HepG2 (cell line): ENCODE data around the gene EEF1AKMT4. TPM values are rescaled to one million over a fixed set of nuclear protein-coding genes. Genes with fewer than 3 reads are reported as not detected.
A peak's percentile ranks its signal among the peaks of the same experiment; 100 is the strongest.

Experiments used
- ATAC-seq: fragments of 200-7000 bp; cut with Tn5 transposase; 3 replicates; pipeline ENCODE4 v1.9.1; 2020; ENCODE audit warnings: mild to moderate bottlenecking, moderate library complexity
- BruUV-seq: library from RNA; stranded (reverse); fragments of 400-500 nt; replicated peaks from 2 replicates; lab custom pipeline; 2021; lab: Mats Ljungman, UMichigan
- CTCF ChIA-PET: fragments of 300-600 bp; formaldehyde crosslinking; extraction: SDS; loops from one replicate; lab custom pipeline; 2021; ENCODE audit warnings: low total read pairs, inconsistent platforms, low intra/inter-chr PET ratio; lab: Yijun Ruan, JAX
- POLR2A ChIA-PET: fragments of 350-600 bp; sonication (Branson Sonifier 250); formaldehyde crosslinking; loops from one replicate; lab custom pipeline; 2020; ENCODE audit warnings: antibody characterized with exemption, inconsistent platforms; lab: Yijun Ruan, JAX
- DNase-seq: peaks from one replicate; pipeline ENCODE4 v3.0.0-alpha.2; 2015; ENCODE audit warnings: low spot score
- FAIRE-seq: peaks from 3 replicates; lab custom pipeline; 2011; peaks lifted over from hg19 to GRCh38; lab: Jason Lieb, UNC
- H2AFZ ChIP-seq: one replicate; pipeline ENCODE4 v1.6.1; 2011; ENCODE audit warnings: low read length, inconsistent platforms
- H3K27ac ChIP-seq: fragments of 300-600 bp; 3 replicates; pipeline ENCODE4 v1.8.0; 2011; ENCODE audit warnings: mixed run types, mild to moderate bottlenecking, mixed read lengths, low read length, inconsistent platforms; ENCODE audit not compliant: insufficient read depth; ENCODE audit errors: extremely low read length
- H3K27me3 ChIP-seq, 2 experiments: fragments of 200-600 bp in 1 of 2; 2 replicates in 1 of 2; 3 replicates in 1 of 2; pipeline versions ENCODE4 v1.6.0 to v1.8.0; 2011; ENCODE audit warnings: low read length in 2 of 2, mild to moderate bottlenecking in 2 of 2, moderate library complexity in 2 of 2, inconsistent platforms in 1 of 2; ENCODE audit not compliant: insufficient read depth in 2 of 2, control insufficient read depth in 1 of 2
- H3K36me3 ChIP-seq, 2 experiments: fragments of 200-600 bp in 1 of 2; replicated peaks in 1 of 2; 2 replicates in 1 of 2; 3 replicates in 1 of 2; pipeline versions ENCODE4 v1.5.1 to v1.8.0; 2011; ENCODE audit warnings: low read length in 2 of 2, inconsistent platforms in 1 of 2; ENCODE audit not compliant: insufficient read depth in 2 of 2, control insufficient read depth in 1 of 2
- H3K4me1 ChIP-seq: 2 replicates; pipeline ENCODE4 v1.5.1; 2012; ENCODE audit warnings: low read length, inconsistent platforms; ENCODE audit not compliant: insufficient read depth
- H3K4me2 ChIP-seq: 2 replicates; pipeline ENCODE4 v1.6.0; 2011; ENCODE audit warnings: low read depth, low read length, inconsistent platforms
- H3K4me3 ChIP-seq, 3 experiments: fragments of 200-600 bp in 1 of 3; sonication (generic), shearing (Covaris generic) in 1 of 3; replicated peaks in 1 of 3; 2 replicates each; pipeline ENCODE4 v1.5.1; 2011 to 2016; ENCODE audit warnings: low read length in 3 of 3, inconsistent platforms in 2 of 3, low read depth in 2 of 3, mild to moderate bottlenecking in 2 of 3, control low read depth in 1 of 3, mixed read lengths in 1 of 3; ENCODE audit not compliant: insufficient read depth in 1 of 3
- H3K79me2 ChIP-seq: one replicate; pipeline ENCODE4 v1.6.1; 2011; ENCODE audit warnings: low read length, inconsistent platforms; ENCODE audit not compliant: insufficient read depth
- H3K9ac ChIP-seq: 2 replicates; pipeline ENCODE4 v1.6.0; 2011; ENCODE audit warnings: mild to moderate bottlenecking, low read depth, low read length, inconsistent platforms; ENCODE audit not compliant: insufficient read depth
- H3K9me3 ChIP-seq: 2 replicates; pipeline ENCODE4 v1.5.1; 2012; ENCODE audit warnings: mild to moderate bottlenecking, low read length
- H4K20me1 ChIP-seq: 2 replicates; pipeline ENCODE4 v1.6.0; 2011; ENCODE audit warnings: inconsistent platforms, mild to moderate bottlenecking, low read length, moderate library complexity; ENCODE audit not compliant: insufficient read depth
- GTF3A ChIP-seq: sonication (generic); formaldehyde crosslinking; conservative IDR thresholded peaks from 2 replicates; pipeline ENCODE4 v1.4.0; 2020; ENCODE audit warnings: mild to moderate bottlenecking, missing genetic modification reagents
- MIER2 ChIP-seq: IDR thresholded peaks from 2 replicates; pipeline ENCODE4 v1.6.1; 2016; ENCODE audit warnings: missing biosample characterization, missing genetic modification reagents
- RAD21 ChIP-seq: fragments of 450-650 bp; formaldehyde crosslinking; IDR thresholded peaks from 2 replicates; pipeline ENCODE4 v1.5.0; 2020; ENCODE audit warnings: mild to moderate bottlenecking
- SMC3 ChIP-seq: IDR thresholded peaks from 2 replicates; pipeline ENCODE4 v1.6.1; 2011; ENCODE audit warnings: low read length, improper control_type of control experiment
- STAG1 ChIP-seq: sonication (generic); formaldehyde crosslinking; IDR thresholded peaks from 2 replicates; pipeline ENCODE4 v1.4.0; 2020; ENCODE audit warnings: missing genetic modification reagents
- ZNF33B ChIP-seq: sonication (generic); formaldehyde crosslinking; IDR thresholded peaks from 2 replicates; pipeline ENCODE4 v1.5.1; 2020; ENCODE audit warnings: mild to moderate bottlenecking, missing genetic modification reagents
- ZNF788 ChIP-seq: sonication (generic); formaldehyde crosslinking; IDR thresholded peaks from 2 replicates; pipeline ENCODE4 v1.5.0; 2020; ENCODE audit warnings: mild to moderate bottlenecking, missing genetic modification reagents, borderline replicate concordance
- WGBS: methylation state at CpG from one replicate; pipeline ENCODE4 v1.1.6; 2017; ENCODE audit warnings: low lambda C conversion rate; 5-methylcytosine and 5-hydroxymethylcytosine counted together
- in situ Hi-C: cut with HindIII; loops from 2 replicates; pipeline ENCODE4 v1.10.0; 2017; ENCODE audit warnings: low pct_unique_long_range_greater_than_20kb; ENCODE audit not compliant: extremely low pct_ligation_motif_present
- intact Hi-C: fragments of 100-400 bp; cut with micrococcal nuclease; formaldehyde crosslinking; loops from one replicate; pipeline ENCODE4 v1.10.0; 2022; ENCODE audit not compliant: unreplicated experiment
- polyA plus RNA-seq, 8 experiments: library from polyadenylated mRNA; depleted of rRNA in 3 of 8; stranded (reverse) in 7 of 8; unstranded in 1 of 8; fragments of >200 nt; fragmentation: Illumina TruSeq in 4 of 8; extraction: Trizol in 4 of 8; gene quantifications; 2 replicates each; pipeline versions ENCODE4 v1.2.1 to v1.2.3, GENCODE V29; 2011 to 2016; ENCODE audit warnings: low read depth in 4 of 8, missing spikeins in 1 of 8, mixed read lengths in 1 of 8; ENCODE audit not compliant: insufficient read depth in 1 of 8
- total RNA-seq, 5 experiments: library from RNA; depleted of rRNA; stranded (reverse); fragments of >200 nt; fragmentation: Illumina TruSeq; extraction: Trizol; gene quantifications; 2 replicates each; pipeline ENCODE4 v1.2.3, GENCODE V29; 2016; ENCODE audit warnings: low read depth in 1 of 5
- TF ChIP-seq, protein P1 (sequence below): sonication (generic); formaldehyde crosslinking; IDR thresholded peaks from 2 replicates; pipeline ENCODE4 v1.9.0; 2022; ENCODE audit warnings: missing genetic modification reagents, mild to moderate bottlenecking, borderline replicate concordance
- TF ChIP-seq, protein P2 (sequence below): sonication (generic); formaldehyde crosslinking; IDR thresholded peaks from 2 replicates; pipeline ENCODE4 v1.4.0; 2020; ENCODE audit warnings: missing genetic modification reagents
- TF ChIP-seq, protein P3 (sequence below): sonication (generic); formaldehyde crosslinking; IDR thresholded peaks from 2 replicates; pipeline ENCODE4 v1.5.0; 2020; ENCODE audit warnings: mild to moderate bottlenecking, missing genetic modification reagents, moderate library complexity

Gene EEF1AKMT4
- total and polyA plus RNA-seq, 2 of the 13 experiments (the other 11 are each of a cell fraction or from before 2014, with no cell fraction given) = 13.1 to 15.8 TPM

DNA sequence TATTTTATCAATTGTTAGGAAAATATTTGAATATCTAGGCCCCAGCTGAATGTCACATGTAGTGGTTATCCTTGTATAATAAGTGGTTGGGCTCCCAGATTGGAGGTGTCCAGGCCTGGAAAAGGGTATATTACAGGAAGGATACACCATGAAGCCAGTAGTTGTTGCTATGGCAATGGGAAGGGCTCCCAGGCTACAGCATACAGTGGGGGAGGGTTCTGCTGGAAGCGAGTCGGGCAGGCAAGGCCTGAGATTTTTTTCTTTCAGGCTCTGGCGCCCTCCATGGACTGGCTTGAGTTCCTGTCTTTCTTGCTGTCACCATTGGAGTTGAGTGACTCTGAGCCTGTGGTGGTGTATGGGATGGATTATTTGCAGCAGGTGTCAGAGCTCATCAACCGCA, 35.2 kb downstream of the EEF1AKMT4 start (continued):
- TF ChIP-seq GTF3A (CRISPR knock-in tag) (no peak), RAD21 (CRISPR knock-in tag) (peak; percentile 68)
- TF ChIP-seq, protein P1, sequence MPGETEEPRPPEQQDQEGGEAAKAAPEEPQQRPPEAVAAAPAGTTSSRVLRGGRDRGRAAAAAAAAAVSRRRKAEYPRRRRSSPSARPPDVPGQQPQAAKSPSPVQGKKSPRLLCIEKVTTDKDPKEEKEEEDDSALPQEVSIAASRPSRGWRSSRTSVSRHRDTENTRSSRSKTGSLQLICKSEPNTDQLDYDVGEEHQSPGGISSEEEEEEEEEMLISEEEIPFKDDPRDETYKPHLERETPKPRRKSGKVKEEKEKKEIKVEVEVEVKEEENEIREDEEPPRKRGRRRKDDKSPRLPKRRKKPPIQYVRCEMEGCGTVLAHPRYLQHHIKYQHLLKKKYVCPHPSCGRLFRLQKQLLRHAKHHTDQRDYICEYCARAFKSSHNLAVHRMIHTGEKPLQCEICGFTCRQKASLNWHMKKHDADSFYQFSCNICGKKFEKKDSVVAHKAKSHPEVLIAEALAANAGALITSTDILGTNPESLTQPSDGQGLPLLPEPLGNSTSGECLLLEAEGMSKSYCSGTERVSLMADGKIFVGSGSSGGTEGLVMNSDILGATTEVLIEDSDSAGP (CRISPR knock-in tag) = no peak

DNA sequence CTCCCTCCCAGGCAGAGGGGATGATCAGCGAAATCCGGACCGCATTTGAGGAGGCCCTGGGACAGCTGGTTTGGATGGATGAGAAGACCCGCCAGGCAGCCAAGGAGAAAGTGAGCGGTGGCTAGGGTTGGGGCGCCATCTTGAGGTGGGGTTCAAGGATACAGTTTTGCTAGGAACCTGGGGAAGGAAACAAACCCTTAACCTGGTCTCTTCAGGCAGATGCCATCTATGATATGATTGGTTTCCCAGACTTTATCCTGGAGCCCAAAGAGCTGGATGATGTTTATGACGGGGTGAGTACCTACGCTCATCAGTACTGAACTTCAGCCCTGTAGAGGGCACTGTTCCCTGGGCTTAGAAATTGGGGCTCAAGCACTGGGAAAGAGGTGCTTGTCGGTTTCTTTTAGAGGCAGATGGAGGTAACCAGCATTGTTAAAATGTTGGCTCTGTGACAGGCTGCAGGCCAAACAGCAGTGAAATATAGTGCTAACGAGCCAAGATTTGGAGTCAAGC, 40.0 kb downstream of the EEF1AKMT4 start:
- H3K79me2 ChIP-seq = no peaks in the 10 kb centered on the region
- no peak overlapping the region for H3K27ac ChIP-seq
- ATAC-seq (peak; percentile 34), FAIRE-seq (peak; percentile 57), DNase-seq (no peak)
- H3K9me3 ChIP-seq = no peaks in the 10 kb centered on the region
- no peak overlapping the region for H3K4me3 ChIP-seq
- in situ Hi-C loops = no loop called here
- no peak overlapping the region for H2AFZ ChIP-seq
- no peak overlapping the region for H3K9ac ChIP-seq
- CTCF ChIA-PET = interaction anchor here (1.0 to 1.6 kb wide), 2 partner anchors 62 to 144 kb away, joined by 3 read pairs; no protein-coding TSS in a partner anchor
- intact Hi-C loops = loop anchor here (1.0 to 10.0 kb wide), 3 partner anchors 39 to 392 kb away; partner anchors contain the start of gene VWA5B2
- 0 out of 2 replicates have a peak, but pooled peaks cover 3% of the 10 kb centered on the region for H4K20me1 ChIP-seq
- no peak overlapping the region for H3K4me2 ChIP-seq
- H3K27me3 ChIP-seq = peaks cover 3 to 24% of the 10 kb centered on the region in 2 experiments; a peak in 3 of 5 replicates
- peaks cover 44% of the 10 kb centered on the region for H3K4me1 ChIP-seq
- TF ChIP-seq STAG1 (CRISPR knock-in tag) (peak; percentile 70), RAD21 (CRISPR knock-in tag) (peak; percentile 74), ZNF33B (CRISPR knock-in tag) (no peak), ZNF788 (CRISPR knock-in tag) (no peak), MIER2 (0 out of 2 replicates have a peak, but pooled peaks have one; percentile 20), SMC3 (0 out of 2 replicates have a peak, but pooled peaks have one; percentile 3)
- TF ChIP-seq, protein P2, sequence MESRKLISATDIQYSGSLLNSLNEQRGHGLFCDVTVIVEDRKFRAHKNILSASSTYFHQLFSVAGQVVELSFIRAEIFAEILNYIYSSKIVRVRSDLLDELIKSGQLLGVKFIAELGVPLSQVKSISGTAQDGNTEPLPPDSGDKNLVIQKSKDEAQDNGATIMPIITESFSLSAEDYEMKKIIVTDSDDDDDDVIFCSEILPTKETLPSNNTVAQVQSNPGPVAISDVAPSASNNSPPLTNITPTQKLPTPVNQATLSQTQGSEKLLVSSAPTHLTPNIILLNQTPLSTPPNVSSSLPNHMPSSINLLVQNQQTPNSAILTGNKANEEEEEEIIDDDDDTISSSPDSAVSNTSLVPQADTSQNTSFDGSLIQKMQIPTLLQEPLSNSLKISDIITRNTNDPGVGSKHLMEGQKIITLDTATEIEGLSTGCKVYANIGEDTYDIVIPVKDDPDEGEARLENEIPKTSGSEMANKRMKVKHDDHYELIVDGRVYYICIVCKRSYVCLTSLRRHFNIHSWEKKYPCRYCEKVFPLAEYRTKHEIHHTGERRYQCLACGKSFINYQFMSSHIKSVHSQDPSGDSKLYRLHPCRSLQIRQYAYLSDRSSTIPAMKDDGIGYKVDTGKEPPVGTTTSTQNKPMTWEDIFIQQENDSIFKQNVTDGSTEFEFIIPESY = peak; percentile 72; the same call in 1 of the 2 replicates
- TF ChIP-seq, protein P3, sequence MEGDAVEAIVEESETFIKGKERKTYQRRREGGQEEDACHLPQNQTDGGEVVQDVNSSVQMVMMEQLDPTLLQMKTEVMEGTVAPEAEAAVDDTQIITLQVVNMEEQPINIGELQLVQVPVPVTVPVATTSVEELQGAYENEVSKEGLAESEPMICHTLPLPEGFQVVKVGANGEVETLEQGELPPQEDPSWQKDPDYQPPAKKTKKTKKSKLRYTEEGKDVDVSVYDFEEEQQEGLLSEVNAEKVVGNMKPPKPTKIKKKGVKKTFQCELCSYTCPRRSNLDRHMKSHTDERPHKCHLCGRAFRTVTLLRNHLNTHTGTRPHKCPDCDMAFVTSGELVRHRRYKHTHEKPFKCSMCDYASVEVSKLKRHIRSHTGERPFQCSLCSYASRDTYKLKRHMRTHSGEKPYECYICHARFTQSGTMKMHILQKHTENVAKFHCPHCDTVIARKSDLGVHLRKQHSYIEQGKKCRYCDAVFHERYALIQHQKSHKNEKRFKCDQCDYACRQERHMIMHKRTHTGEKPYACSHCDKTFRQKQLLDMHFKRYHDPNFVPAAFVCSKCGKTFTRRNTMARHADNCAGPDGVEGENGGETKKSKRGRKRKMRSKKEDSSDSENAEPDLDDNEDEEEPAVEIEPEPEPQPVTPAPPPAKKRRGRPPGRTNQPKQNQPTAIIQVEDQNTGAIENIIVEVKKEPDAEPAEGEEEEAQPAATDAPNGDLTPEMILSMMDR = peak; percentile 89
- TF ChIP-seq, all 625 proteins: peak for 6
- no TSS peak for BruUV-seq
- no peaks in the 10 kb centered on the region for H3K36me3 ChIP-seq
- 3% methylated on average over 9 of the region's 10 CpGs for WGBS
- POLR2A ChIA-PET = no interaction called here
